GM19328 (cell line): Measurements from ENCODE around the gene IPO11.
"Not testable (repeated sequence)": the region's sequence is repeated elsewhere in the genome, so short reads cannot be mapped to it uniquely, and the experiment has no call there.

ENCODE experiments used
- ATAC-seq: cut with Tn5 transposase; IDR thresholded peaks from one replicate; pipeline ENCODE4 v1.9.1; 2021; ENCODE audit warnings: mild to moderate bottlenecking, moderate library complexity; ENCODE audit not compliant: unreplicated experiment

IPO11 gene

DNA sequence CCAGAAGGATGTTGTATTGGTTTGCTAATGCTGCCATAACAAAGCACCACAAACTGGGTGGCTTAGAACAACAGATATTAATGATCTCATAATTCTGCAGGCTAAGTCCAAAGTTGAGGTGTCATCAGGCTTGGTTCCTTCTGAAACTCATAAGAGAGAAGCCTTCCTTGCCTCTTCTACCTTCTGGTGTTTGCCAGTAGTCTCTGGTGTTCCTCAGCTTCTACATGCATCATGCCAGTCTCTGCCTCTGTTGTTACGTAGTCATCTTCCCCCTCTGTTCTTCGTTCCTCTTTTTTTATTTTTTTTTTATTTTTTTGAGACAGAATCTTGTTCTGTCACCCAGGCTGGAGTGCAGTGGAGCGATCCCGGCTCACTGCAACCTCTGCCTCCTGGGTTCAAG, 227.9 kb downstream of the IPO11 start:
- no peak for ATAC-seq

DNA sequence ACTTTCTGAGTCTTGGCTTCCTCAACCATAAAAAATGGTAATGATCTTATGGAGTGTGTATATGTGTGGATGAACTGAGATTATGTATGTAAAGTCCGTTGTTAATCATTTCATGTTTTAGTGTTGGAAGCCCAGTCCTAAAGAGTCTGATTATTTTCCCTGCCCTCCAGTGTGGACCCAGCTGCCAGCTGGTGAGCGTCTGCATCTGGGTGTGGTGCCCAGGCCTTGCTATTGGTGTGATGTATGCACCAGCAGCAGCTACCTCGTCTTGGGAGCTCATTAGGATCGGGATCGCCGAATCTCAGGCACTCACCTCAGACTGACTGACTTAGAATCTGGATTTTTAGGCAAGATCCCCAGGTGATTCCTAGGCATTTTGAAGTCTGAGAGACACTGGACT, 229.9 kb downstream of the IPO11 start:
- no peak for ATAC-seq

DNA sequence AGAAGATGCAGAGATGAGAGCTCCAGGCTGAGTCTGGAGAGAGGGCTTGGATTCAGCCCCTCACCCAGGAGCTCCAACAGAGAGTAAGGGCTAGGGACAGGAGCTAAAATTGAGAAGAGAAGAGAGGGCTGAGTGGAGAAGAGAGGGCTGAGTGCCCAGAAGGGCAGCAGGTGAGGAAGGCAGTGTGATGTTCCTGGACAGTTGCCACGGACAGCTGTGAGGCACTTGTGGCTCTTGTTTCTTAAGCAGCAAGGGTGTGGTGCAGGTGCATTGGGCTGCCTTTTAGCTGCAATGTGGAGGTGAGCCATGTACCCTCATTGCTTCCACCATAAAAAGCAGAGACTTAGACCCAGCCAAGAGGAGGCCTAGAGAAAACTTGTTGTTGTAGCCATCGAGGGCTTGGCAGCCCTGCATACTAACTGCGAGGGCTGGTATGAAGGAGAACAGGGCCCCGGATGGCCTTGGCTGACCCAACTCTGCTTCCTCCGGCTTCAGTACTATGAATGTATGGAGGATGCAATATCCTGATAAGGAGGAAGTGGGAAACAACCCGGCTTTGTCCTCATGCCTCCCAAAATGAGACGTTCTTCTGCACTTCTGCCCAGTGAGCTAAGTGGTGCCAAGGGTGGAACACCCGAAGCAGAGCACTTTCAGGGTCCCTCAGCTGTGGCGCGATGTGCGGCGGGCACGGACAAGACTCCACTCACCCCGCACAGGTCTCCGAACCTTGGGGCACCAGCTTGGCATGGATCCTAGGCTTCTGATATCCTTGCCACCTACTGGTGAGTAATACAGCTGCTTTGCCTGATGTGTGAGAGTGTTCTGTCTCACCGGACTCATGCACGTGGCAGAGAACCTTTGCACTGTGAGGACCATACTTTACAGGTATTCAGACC, 231.2 kb downstream of the IPO11 start:
- ATAC-seq = no peak

GRCh38 chr5:62645223-62645622, 232.7 kb downstream of the IPO11 start:
- no peak for ATAC-seq

GRCh38 chr5:62647241-62647640, 234.7 kb downstream of the IPO11 start:
- ATAC-seq = no peak

DNA sequence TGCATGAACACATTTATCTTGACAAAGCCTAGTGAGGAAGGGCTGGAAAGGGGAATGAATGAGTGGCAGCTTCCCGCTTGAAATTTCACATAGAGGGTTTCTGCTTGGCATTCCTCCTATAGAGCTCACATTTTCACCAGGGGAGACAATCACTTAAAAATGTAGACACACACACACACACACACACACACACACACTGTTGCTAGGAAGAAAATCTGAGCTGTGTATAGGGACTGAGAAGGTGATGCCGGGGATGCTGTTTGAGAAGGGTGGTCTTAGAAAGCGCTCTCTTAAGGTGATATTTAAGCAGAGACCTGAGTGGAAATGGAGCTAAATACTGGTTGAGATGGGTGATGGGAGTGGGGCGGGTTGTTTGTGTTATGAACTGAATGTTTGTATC, 236.5 kb downstream of the IPO11 start:
- no peak for ATAC-seq

- no peak for ATAC-seq
These were observed 237.0 kb downstream of the IPO11 start for GRCh38 chr5:62649476-62650113.

- no peak for ATAC-seq
These were observed 237.6 kb downstream of the IPO11 start for GRCh38 chr5:62650197-62650596.

GRCh38 chr5:62652225-62652624, 239.7 kb downstream of the IPO11 start:
- ATAC-seq = no peak

GRCh38 chr5:62653001-62653863, 240.7 kb downstream of the IPO11 start:
- ATAC-seq = no peak

DNA sequence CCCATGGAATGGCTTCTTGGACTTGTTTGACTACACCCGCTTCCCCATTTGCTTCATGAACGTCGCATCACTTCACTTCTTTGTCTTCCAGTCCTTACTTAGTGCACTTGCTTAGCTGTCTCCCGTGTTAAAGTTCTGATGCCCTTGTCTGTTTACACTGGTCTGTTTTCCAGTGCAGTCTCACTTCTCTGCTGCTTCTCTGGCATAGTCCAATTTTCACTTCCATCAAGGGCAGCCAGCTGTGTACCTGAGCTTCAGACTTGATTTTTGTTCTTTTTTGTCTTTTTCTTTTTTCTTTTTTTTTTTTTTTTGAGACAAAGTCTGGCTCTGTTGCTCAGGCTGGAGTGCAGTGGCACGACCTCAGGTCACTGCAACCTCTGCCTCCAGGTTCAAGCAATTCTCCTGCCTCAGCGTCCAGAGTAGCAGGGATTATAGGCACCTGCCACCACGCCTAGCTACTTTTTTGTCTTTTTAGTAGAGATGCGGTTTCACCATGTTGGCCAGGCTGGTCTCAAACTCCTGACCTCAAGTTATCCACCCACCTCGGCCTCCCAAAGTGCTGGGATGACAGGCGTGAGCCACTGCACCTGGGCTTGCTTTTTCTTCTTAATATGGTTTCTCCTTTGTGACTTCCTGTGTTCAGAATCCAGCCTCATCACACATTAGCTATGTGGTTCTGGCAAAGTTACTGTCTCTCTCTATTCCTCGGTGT, 241.5 kb downstream of the IPO11 start:
- no peak for ATAC-seq

DNA sequence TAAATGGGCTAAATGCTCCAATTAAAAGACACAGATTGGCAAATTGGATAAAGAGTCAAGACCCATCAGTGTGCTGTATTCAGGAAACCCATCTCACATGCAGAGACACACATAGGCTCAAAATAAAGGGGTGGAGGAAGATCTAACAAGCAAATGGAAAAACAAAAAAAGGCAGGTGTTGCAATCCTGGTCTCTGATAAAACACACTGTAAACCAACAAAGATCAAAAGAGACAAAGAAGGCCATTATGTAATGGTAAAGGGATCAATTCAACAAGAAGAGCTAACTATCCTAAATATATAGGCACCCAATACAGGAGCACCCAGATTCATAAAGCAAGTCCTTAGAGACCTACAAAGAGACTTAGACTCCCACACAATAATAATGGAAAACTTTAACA, 245.2 kb downstream of the IPO11 start:
- not testable (repeated sequence) for ATAC-seq

- no peak for ATAC-seq
These were observed 248.6 kb downstream of the IPO11 start for GRCh38 chr5:62661126-62661525.

DNA sequence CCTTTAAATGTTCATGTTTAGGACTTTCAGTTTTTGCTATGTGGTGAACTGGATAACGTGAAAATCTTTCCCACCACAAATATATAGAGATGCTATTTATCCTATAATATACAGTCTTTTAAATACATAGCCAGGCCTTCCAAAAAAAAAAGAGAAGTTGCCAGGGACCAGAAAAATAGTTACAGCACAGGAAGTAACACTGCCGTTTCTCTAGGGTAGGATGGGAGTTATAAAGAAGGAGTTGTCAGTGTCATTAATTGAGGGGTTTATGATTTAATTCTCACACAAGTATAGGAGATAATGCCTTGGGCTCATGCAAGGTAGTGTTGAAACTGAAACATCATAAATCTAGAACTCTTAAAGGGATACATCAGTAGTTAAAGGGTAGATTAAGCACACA, 250.0 kb downstream of the IPO11 start:
- no peak for ATAC-seq

- no peak for ATAC-seq
These were observed 258.9 kb downstream of the IPO11 start for GRCh38 chr5:62671479-62671878.

- not testable (repeated sequence) for ATAC-seq
These were observed 264.0 kb downstream of the IPO11 start for GRCh38 chr5:62676596-62676995.
